Glomerular endothelial cell (primary cell): ENCODE results near the gene APEX1. TPM values are rescaled to one million over a fixed set of nuclear protein-coding genes. Genes with fewer than 3 reads are reported as not detected.
"Not testable (repeated sequence)": the region's sequence is repeated elsewhere in the genome, so short reads cannot be mapped to it uniquely, and the experiment has no call there.

Experiments used
- DNase-seq: peaks from one replicate; pipeline ENCODE4 v3.0.0-alpha.2; 2011; ENCODE audit warnings: low read depth, low spot score; ENCODE audit errors: extremely low read depth
- total RNA-seq: library from RNA; depleted of rRNA; stranded (reverse); fragments of >200 nt; gene quantifications from 2 replicates; pipeline ENCODE4 v1.2.3, GENCODE V29; 2015

Gene APEX1
- total RNA-seq, 1 donor from 2014 or later = 152 TPM

DNA sequence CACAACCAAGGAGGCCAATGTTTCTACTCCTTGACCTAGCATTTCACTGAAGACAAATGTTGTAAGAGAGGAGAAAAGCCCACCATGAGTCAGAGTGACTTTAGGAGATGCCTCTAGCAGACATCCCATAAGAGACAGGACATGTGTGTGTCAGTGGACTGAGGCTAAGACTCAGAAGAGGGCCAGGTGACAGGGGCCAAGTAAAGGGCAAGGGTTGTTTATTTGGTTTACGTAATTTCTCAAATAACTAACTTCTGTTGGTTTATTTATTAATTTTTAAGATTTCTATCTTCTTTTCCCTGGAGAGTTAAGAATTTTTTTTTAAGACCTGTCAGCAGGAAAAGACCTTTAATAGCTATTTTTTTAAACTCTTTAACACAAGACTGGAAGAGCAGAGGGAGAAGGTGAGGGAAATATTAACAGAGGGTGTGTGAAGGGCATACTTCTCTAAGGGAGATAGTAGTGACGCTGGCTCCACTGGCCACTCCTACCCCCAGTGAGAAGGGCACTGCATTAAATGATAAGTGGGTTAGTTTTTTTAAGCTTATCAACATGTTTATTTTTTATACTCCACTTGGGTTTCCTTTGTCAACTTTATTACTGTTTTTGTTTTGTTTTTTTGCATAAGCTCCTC, 17.6 kb downstream of the APEX1 start:
- DNase-seq = no peak

DNA sequence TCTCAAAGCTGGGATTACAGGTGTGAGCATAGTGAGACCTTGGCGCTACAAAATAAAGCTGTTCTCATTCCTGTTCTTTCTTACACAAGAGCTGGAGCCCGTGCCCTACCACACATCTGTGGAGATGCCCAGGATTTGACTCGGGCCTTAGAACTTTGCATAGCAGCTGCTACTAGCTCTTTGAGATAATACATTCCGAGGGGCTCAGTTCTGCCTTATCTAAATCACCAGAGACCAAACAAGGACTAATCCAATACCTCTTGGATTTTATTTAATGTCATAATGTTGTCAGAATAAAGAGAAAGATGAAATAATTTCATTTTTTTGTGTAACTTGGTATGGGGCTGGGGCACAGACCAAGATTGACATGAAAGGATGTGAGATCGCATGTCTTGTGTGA, 21.8 kb downstream of the APEX1 start:
- DNase-seq = no peak

DNA sequence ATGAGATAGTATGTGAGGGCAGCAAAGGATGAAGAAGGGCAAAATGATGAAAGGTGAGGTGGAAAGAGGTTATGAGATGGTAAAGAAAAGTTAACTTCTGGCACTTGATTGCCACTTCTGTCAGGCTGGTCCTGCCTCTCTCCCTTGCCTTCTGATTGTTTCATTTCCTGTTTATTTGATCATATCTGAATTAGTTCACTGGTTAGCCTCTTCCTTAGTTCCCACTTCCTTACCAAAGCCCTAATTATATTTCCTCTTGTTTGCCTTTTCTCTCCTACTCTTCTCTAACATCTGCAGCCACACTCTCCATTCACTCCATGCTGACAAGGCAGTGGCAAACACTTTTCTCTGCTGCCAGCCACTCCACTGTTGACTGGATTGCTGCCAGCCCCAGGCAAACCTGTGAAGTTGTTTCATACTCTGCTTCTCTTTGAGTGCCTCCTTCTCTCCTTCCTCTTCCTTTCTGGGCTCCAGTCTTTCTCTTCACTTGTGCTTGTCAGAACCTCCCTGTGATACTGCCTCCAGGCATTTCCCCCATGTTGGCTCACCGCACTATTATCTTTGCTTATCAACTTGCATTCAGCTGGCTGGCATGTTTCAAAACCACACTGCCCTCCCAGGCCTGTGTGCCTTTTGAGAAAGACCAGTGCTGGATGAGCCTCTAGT, 22.3 kb downstream of the APEX1 start:
- no peak for DNase-seq

DNA sequence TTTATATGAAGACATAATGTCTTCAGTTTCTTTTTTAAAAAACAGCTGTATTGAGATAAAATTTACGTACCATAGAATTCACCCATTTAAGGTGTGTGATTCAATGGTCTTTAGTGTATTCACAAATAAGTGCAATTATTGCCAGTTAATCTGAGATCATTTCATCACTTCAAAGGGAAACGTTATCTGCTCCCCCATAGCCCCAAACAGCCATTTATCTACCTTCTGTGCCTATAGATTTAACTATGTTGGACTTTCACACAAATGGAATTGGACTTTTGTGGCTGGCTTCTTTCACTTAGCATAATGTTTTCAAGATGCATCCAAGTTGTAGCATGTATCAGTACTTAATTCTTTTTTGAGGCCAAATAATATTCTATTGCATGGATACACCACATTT, 23.9 kb downstream of the APEX1 start:
- no peak for DNase-seq

DNA sequence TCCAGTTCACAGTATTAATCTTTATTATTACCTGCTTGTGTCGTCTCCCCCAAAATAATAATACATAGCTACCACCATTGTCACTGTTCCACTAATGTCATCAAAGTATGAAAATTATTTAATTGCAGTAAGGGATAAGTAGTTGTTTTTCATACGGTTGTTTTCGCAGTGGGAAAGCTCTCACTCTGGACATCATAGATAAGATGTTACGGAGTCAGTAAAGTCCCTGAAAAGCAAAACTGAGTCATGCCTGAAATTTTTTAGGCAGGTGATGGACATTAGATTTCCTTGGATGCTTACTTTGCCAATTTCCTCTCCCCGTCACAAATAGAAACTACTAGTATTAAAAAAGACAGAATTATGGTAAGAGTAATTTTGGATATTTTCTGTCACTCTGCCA, 27.4 kb downstream of the APEX1 start:
- DNase-seq = no peak

DNA sequence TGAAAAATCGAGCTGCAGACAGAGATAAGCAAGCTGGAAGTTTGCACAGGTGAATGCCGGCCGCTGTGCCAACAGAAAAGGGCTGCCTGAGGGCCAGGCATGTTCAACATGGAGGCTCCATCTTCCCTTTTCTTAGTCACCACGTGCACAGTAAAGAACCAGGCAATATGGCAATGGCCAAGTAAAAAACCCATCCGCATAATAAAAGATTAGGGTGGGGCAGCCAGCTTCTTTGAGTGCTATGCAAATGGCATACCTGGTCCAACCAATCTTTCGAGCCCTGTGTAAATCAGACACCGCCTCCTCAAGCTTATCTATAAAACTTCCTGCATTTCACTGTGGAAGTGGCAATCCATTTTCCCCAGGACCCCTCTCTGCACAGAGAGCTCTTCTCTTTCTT, 30.9 kb downstream of the APEX1 start:
- no peak for DNase-seq

DNA sequence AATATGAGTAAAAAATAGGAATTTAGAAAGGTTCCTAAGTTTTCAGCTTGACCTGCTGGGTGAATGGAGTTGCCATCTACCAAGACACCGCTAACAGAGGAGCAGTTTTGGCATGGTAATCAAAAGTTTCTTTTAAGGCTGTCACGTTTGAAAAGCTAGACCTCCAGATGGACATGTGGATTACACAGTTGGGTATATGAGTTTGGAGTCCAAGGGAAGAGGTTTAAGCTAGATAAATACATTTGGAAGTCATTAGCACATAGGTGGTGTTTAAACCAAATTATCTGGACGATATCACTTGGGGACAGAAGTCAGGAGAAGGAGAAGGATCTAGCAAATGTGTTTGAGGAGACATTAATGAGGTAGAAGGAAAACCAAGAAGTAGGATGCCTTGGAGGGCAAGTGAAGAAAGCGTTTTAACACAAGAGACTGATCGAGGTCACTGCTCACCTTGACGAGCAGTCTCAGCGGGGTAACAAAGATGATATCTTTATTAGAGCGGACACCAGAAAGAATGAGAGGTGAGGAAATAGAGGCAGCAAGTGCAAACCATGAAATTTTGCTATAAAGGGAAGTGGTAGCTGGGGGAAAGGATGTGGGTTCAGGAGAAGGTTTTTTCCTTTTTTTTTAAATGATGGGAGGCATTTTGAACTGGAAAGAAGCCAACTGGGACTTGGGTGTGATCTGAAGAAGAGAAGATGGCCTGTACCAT, 31.8 kb downstream of the APEX1 start:
- no peak for DNase-seq

DNA sequence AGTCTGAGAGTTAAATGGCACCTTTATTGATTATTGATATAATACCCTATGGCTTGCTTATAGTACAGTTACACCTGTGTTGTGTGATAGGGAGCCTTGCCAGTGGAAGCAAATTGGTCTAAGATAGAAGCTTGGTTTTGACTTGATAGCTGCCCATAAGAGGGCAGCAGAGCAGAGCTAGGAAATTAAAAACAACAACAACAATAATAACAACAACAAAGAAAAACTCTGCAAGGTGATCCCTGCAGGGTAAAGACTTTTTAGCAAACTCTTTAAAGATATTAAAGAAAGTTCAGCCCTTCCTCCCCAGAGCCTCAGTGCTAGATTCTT, 32.3 kb downstream of the APEX1 start:
- no peak for DNase-seq

DNA sequence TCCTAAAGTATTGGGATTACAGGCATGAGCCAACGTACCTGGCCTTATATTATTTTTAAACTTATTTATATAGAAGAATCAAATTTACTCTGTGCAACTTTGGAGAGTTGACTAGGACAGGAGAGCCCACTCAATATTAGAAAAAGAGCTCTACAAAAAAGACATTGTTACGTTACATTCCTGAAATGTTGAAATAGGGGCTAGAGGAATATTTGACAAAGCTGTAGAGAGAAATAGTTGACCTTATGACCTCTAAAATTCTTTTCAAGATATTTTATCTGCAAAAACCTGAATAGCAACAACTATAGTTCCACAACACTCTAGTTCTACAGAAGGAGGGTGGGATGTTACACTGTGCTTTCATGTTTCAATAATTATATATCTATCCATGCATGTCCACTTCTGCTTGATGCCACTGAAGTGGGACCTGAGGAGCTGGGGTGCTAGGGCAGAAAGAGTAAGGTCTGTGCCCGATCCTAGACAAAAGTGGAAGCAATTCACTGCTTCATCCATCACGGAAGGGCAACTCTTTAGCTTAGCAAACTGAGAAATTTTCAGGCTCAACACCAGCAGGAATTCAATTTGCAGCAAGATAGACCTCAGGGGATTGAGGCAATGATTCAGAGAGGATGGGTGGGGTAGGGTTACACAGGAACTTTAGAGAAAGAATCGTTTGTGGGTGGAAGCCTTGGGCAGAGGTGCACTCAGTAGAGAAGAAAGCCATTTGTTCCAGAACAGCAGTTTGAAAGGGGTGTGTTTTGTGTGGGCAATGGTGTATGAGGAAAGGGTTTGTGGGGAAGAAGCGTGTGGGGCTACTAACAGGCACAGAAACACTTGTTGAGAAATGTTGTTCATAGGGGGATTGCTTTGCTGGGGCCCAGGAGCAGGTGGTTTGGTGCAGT, 34.3 kb downstream of the APEX1 start:
- no peak for DNase-seq

DNA sequence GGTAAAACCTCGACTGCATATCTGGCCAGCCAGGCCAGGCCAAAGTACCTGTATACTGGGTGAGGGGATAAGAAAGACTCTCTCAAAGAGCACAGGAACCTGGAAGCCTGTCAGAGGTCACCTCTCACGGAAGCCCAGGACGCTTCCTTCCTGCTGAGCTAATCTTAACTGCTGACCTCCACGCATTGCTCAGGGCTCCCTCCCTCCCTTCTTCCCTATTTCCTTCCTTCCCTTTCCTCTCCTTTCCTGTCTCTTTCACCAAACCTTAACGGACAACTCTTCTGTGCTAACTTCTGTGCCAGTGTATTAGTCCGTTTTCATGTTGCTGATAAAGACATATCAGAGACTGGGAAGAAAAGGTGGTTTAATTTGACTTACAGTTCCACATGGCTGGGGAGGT, 35.5 kb downstream of the APEX1 start:
- DNase-seq = no peak

DNA sequence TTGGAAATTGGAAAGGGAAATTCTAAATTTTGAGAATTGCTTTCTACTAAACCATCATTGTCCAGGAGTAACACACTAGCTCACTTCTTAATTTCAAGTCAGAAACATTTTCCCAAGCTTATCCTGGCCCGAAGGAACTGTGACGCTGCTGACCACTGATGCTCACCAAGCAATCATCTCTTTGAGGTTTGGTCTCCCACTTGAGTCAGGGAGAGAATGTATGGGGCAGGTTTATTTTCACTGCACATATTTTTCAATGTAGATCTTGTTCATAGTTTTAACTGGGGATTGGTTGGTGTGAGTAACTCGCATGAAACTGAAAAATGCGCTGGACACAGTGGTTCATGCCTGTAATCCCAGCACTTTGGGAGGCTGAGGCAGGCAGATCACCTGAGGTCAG, 37.5 kb downstream of the APEX1 start:
- DNase-seq = no peak

DNA sequence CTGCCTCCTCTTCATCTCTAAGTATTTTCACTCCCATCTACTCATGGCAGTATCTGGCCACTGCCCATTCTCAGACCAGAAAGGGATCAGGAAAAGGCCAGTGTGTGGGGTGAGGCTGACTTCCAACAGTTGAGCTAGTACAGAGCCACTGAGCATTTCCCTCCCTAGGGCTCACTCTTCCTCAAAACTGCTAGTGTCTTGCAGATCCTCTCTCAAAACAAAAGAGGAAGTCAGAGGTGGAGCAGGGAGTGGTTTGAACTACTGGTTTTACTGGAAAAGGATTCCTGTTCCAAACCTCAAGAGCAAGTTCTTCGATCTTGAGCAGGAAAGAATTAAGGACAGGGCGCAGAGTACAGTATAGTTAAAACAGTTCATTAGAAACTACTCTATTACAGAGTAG, 38.6 kb downstream of the APEX1 start:
- DNase-seq = no peak

DNA sequence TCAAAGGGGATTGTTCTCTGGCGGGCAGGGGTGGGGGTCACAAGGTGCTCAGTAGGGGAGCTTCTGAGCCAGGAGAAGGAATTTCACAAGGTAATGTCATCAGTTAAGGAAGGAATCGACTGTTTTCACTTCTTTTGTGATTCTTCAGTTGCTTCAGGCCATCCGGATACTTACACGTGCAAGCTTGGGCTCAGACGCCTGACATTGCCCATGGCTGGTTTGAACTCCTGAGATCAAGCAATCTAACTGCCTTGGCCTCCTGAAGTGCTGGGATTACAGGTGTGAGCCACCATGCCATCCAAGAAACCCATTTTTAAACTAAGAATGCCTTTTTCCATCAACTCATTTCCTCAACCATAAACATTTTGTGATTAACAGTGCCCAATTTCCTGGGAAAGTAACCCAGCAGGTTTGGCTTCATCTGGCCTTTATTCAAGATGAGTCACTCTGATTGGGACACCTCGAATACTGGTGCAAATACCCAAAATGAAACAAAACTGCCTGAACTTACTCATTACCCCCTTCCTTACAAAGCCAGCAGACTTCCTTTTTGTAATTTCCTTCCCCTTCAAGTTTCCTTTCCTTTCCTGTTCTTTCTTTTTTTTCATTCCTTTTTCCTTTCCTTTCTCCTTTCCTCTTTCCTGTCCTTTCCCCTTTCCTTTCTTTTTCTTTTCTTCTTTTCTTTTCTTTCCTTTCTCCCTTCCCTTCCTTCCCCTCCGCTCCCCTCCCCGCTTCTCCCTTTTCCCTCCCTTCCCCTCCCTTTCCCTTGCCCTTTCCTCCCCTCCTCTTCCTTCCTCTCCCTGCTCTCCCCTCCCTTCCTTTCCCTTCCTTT, 40.1 kb downstream of the APEX1 start:
- DNase-seq = no peak

DNA sequence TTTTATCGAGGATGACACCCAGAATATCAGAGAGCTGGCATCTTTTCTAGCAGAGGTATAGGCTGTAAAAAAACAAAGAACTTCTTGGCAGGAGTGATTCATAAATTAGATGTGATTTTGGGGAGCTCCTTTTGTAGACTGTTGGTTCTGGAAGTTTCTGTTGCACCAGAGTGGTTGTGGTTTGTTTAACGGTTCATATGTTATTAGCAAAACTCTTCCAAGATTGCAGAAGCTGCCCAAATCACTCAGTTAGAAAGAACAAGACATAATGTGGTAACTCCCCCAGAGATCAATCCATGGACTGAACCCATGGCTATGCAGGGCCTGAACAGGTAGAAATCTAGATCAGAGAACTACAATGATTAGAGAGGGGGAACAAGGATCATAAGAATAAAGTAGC, 43.6 kb downstream of the APEX1 start:
- no peak for DNase-seq

DNA sequence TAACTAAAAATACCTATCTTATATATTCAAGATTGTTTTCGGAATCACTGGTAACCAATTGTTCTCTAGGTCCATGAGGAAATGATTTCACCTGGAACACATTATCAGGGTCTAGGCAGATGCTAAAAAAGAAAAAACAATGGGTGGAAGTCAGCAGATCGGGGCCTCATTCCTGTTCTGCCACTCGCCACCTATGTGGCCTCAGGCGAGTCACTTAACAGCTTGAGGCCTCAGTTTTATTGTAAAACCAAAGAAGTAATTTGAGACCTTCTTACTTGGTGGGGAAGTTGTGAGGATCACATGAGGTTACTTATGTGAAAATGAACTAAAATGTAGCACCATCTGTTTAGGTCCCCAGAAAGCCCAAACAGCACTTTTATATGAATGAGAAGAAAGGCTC, 44.1 kb downstream of the APEX1 start:
- DNase-seq = no peak

DNA sequence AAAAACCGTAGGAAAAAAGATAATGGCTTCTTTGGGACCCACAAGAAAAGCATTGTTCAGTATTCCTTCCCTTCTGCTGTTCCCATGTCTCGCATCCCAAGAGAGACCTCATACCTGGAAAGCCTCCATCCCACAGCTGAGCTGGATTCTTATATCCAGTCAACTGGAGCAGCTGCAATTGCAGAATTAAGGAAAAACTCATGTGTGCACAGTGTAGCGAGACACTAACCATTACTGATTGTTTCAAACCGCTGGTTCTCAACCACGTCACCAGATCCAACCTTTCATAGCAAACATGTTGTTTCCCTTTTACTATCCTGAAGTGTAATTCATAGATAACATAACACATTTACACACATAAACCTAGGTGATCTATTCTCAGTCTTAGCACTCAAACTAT, 44.9 kb downstream of the APEX1 start:
- no peak for DNase-seq

DNA sequence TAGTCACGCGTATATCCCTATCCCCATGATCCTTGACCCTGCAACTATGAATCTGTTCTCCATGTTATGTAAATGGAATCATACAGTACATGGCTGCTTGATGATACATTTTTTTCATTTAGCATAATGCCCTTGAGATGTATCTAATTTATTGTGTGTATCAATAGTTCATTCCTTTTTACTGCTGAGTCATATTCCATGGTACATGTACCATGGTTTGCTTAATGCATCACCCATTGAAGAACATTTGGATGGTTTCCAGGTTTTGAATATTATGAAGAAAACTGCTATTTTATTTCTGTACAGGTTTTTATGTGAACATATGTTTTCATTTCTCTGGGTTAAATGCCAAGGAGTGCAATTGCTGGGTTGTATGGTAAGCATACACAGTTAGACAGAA, 46.3 kb downstream of the APEX1 start:
- DNase-seq = no peak

DNA sequence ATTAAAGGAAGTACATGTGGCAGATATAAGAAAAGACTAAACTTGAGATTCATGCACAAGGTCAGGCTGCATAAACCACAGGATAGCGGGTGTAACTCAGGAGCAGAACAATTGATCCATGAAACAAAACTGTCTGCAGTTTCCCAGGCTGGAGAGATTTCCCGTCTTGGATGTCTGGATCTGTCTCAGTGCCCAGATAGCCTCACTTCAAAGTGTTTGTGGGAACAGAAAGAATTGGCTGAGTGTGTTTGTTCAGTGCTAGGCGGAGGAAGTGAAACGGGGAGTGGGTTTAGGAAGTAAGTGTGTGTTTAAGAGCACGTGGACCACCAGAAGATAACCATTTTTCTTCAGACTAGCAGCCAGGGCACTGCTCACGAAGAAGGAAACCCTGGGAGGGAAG, 48.9 kb downstream of the APEX1 start:
- no peak for DNase-seq

DNA sequence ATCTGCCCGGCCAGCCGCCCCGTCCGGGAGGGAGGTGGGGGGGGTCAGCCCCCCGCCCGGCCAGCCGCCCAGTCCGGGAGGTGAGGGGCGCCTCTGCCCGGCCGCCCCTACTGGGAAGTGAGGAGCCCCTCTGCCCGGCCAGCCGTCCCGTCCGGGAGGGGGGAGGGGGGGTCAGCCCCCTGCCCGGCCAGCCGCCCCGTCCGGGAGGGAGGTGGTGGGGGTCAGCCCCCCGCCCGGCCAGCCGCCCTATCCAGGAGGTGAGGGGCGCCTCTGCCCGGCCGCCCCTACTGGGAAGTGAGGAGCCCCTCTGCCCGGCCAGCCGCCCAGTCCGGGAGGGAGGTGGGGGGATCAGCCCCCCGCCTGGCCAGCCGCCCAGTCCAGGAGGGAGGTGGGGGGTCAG, 51.2 kb downstream of the APEX1 start:
- DNase-seq = not testable (repeated sequence)

DNA sequence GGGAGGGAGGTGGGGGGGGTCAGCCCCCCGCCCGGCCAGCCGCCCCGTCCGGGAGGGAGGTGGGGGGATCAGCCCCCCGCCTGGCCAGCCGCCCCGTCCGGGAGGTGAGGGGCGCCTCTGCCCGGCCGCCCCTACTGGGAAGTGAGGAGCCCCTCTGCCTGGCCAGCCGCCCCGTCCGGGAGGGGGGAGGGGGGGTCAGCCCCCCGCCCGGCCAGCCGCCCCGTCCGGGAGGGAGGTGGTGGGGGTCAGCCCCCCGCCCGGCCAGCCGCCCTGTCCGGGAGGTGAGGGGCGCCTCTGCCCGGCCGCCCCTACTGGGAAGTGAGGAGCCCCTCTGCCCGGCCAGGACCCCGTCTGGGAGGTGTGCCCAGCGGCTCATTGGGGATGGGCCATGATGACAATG, 51.7 kb downstream of the APEX1 start:
- DNase-seq = not testable (repeated sequence)
